GM18498 (cell line): ENCODE measurements around the gene MARCO.

Experiments used
- ATAC-seq: cut with Tn5 transposase; IDR thresholded peaks from one replicate; pipeline ENCODE4 v1.9.1; 2021; ENCODE audit warnings: mild to moderate bottlenecking, moderate library complexity; ENCODE audit not compliant: unreplicated experiment

MARCO gene

GRCh38 chr2:118973542-118973951, 31.6 kb downstream of the MARCO start:
- ATAC-seq, result no peak

DNA sequence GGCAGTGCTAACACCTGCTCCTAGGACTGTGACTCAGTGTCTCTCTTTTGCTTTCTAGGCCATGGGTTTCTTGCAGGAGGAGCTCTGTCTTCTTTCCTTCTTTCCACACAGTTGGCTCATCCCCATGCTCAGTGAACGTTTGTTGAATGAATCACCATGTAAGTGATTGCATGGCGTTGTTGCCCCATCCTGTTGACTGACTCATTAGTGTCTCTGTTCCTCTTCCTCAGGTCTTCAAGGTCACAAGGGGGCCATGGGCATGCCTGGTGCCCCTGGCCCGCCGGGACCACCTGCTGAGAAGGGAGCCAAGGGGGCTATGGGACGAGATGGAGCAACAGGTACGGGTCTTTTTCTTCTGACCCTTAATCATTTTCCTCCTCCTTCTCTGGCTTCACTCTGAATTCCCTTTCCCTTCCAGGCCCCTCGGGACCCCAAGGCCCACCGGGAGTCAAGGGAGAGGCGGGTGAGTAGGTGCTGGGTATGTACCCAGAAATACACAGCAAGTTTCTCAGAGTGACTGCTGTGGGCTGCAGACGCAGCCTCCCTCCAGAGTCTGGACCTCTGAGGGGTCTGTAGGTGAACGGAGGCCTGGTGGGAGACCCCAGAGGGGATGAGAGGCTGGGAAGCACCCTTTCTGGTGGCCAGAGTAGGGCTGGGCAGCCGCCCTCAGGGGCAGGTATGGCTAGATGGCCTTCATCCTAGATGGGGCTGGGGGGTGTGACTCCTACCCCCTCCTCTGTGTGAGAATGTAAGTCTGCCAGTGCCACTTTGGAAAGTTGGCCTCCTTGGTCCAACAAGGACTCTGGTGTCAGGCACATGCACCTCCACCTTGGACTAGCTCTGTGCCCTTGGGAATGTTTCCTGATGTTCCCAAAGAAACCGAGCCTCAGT, 32.4 kb downstream of the MARCO start:
- no peak for ATAC-seq

DNA sequence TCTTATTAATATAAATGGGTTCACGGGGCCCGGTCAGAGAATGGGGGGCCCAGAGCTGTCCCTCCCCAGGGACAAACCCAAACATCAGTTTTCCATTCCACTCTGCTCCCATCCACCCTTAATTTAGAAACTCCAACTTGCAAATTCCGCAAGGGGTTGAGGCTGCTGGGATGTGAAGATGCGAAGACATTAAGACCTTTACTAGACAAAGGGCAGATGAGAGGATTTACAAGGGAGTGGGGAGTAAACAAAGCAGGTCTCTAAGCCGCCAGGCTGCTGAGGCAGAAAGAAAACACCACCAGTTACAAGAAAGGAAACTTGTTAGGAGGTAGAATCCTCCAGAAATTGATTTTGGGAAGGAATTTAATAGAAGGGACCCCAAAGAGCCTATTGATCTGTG, 33.1 kb downstream of the MARCO start:
- no peak for ATAC-seq

GRCh38 chr2:118978064-118978463, 36.1 kb downstream of the MARCO start:
- ATAC-seq, result no peak

- no peak for ATAC-seq
Observed at GRCh38 chr2:118979152-118979861, 37.3 kb downstream of the MARCO start.

DNA sequence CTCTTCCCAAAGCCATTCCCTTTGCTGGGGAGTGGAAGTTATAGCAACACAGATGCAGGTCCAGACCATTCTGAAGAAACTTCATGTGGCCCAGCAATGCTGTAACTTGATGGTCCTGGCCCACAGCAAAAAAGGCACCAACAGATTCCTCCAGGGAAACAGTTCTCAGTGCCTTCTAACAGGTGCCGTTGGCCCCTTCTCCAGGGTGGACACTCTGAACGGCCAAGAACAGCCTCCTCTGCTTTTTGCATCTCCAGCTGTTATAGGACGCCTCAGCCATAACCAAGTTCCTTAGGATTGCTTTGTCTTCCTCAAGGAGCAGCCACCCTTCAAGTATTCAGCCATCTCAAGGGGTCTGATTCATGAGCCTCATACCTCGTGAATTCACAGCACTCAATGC, 38.0 kb downstream of the MARCO start:
- ATAC-seq, result no peak

DNA sequence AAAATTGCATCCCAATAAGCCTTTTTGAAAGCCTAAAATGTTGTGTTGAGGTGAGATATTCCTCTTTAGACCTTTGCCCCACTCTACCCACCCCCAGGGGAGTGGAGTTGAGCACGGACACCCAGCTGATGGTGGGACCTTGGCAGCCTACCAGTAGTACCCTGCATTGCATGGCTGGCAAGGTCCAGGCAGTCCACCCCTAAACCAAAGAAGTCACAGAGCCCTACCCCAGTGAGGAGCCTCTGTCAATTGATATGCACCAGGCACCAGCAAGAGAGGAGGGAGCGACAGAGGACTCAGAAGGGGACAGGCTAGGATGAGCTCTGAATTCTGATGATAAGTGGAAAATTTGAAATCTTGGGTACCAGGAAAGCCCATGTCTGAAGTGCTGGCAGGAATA, 38.6 kb downstream of the MARCO start:
- ATAC-seq, result no peak

DNA sequence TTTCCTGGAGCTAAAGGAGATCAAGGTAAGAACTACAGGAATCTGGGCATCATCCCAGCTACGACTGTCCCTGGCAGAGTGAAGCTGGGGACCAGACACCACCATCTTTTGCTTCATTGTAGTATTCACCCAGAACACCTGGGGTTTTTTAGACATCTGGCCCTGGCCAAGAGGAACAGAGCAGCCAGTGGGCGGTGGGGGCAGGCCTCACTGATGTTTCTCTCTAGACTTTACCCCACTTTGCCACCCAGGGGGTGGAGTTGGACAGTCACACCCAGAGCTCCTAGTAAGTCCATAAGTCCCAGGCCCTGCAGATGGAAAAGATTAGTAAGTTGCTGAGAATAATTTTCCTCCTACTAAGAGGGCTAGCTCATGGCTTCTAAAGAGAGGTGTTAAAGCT, 39.6 kb downstream of the MARCO start:
- no peak for ATAC-seq

- no peak for ATAC-seq
Observed at GRCh38 chr2:118982039-118982438, 40.0 kb downstream of the MARCO start.

DNA sequence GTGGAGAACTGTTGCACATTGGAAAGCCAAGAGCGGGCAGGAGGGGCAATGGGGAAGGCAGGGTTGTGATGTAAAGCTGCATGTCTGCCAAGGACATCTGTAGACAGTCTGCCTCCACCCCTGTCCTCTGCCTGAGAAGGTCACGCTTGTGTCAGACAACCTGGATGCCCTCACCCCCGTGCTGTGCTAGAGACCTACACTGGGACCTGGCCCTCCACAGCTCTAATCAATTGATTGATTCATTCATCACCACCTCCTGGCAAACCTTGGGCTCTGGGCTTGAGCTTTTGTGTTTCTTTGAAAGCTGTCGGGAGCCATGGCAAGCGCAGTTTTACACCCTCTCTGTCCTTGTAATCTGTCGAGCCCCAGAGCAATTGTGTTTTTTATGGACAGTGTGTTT, 41.1 kb downstream of the MARCO start:
- ATAC-seq, result no peak

- no peak for ATAC-seq
Observed at GRCh38 chr2:118983915-118984314, 41.9 kb downstream of the MARCO start.

DNA sequence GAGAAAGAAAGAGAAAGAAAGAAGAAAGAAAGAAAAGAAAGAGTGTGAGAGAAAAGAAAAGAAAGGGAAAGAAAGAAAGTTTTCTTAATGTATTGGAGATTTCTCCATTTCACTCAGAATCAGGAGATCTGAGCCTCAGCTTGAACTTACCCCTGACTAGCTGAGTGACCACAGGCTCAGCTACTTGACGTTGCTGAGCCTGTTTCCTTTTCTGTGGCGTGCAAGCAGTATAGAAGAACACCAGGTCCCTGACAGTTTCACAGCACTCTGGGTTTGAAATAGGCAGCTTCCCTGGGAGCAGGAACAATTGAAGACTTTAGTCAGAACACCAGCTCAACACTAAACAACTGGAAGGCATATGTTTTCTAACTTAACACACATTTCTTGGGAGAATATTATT, 44.7 kb downstream of the MARCO start:
- peak; percentile 68 for ATAC-seq

DNA sequence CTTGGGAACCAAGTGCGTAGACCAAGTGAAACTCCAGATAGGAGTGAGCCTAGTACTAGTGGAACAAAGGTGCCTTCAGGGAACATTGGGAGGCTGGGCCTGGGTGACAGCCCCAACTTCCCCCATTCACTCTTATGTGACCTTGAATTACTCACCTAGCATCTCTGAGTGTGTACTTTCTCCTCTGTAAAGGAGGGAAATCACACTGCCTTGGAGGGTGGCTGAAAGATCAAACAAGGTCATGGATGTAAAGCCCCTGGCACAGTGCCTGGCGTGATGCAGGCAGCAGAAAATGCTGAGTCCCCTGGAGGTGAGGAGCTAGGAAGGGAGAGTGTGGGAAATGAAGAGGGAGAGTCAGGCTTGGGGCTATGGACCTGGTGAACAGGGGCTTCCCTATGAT, 45.9 kb downstream of the MARCO start:
- ATAC-seq, result no peak

DNA sequence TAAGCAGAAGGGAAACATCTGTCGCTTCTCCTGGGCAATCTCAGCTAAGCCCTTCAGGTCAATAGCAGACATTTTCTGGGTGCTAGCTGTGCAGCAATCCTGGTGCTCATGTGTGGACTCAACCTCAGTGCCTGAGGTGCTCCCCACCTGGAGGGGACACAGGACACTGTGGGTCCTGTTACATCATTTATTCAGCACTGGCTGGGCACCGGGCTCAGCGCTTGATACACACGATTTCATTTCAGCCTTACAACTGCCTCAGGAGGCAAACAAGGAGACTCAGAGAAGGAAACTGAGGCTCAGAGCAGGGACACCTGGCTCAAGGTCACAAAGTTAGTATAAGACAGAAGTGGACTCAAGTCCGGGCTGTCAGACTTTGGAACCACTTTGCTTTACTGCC, 46.7 kb downstream of the MARCO start:
- no peak for ATAC-seq

- ATAC-seq, result peak; percentile 47
Observed at GRCh38 chr2:118989481-118989880, 47.5 kb downstream of the MARCO start.

- ATAC-seq, result no peak
Observed at GRCh38 chr2:118990757-118991545, 49.0 kb downstream of the MARCO start.

DNA sequence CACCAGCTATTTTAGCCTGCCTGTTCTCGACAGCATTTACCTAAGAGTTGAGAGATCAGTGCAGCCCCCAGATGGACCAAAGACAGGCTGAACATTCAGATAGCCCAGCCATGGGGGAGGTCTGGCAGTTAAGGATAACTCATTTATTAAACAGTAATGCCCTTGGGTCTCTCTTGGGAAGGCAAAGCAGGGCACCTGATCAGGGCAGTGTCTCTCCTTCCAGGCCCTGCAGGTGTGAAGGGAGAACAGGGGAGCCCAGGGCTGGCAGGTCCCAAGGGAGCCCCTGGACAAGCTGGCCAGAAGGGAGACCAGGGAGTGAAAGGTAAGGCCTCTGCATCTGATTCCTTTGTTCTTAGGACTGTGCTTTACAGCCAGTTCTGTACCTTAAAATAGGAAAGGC, 49.6 kb downstream of the MARCO start:
- no peak for ATAC-seq

- ATAC-seq, result no peak
Observed at GRCh38 chr2:118992740-118993391, 50.9 kb downstream of the MARCO start.

DNA sequence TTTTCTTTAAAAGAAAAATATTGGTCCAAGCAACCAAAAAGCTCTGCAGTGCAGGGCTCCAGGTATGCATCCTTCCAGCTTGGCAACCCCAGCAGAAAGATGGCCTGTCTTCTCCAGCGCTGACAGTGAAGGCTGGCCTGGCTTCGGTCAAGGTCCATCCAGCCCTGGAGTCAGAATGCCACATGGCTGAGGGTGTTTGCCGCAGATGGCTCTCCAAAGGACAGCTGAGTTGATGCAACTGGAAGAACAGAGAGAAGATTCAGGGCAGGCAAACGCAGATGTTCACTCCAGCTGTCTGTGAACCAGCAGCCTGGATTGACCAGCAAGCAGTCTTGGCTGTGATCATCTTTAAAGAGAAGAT, 51.4 kb downstream of the MARCO start:
- no peak for ATAC-seq

- no peak for ATAC-seq
Observed at GRCh38 chr2:118994172-118994700, 52.2 kb downstream of the MARCO start.

- no peak for ATAC-seq
Observed at GRCh38 chr2:118994778-118995177, 52.8 kb downstream of the MARCO start.
